Stimulated activated CD8-positive, alpha-beta memory T cell treated with anti-CD3 and anti-CD28 coated beads, Interleukin-7, amount 100 ng/mL, for 1 hour (primary cell): ENCODE results near the gene EPHA5.

ENCODE experiments used
- DNase-seq, 2 donors: peaks; one replicate each; pipeline ENCODE4 v3.0.0-alpha.2; 2020; ENCODE audit warnings: low read depth in 2 of 2

EPHA5 gene

GRCh38 chr4:65670331-65671031 lies at the start of gene EPHA5:
TSS of gene EPHA5 (minus strand) at chr4:65670489. CDS start at chr4:65669742, 747 bp downstream.
- no peak for DNase-seq

- no peak for DNase-seq
Observed at GRCh38 chr4:65719635-65720034, 49.3 kb upstream of the EPHA5 start.

- DNase-seq, result no peak
Observed at GRCh38 chr4:65698631-65699030, 28.3 kb upstream of the EPHA5 start.

- DNase-seq, result no peak
Observed at GRCh38 chr4:65696436-65696835, 26.1 kb upstream of the EPHA5 start.

GRCh38 chr4:65671372-65671771 lies 1.1 kb upstream of the EPHA5 start:
- DNase-seq, result no peak

GRCh38 chr4:65670020-65670330 lies 314 bp downstream of the EPHA5 start:
- no peak for DNase-seq

- DNase-seq, result no peak
Observed at GRCh38 chr4:65669111-65670019, 924 bp downstream of the EPHA5 start.

- no peak for DNase-seq
Observed at GRCh38 chr4:65668201-65669089, 1.8 kb downstream of the EPHA5 start.

- DNase-seq, result no peak
Observed at GRCh38 chr4:65667506-65668041, 2.7 kb downstream of the EPHA5 start.

- DNase-seq, result no peak
Observed at GRCh38 chr4:65665771-65666523, 4.3 kb downstream of the EPHA5 start.

GRCh38 chr4:65661471-65661870 lies 8.8 kb downstream of the EPHA5 start:
- no peak for DNase-seq

GRCh38 chr4:65658117-65658516 lies 12.2 kb downstream of the EPHA5 start:
- no peak for DNase-seq

GRCh38 chr4:65656008-65656407 lies 14.3 kb downstream of the EPHA5 start:
- DNase-seq, result no peak

GRCh38 chr4:65654976-65655375 lies 15.3 kb downstream of the EPHA5 start:
- DNase-seq, result no peak

GRCh38 chr4:65653740-65654361 lies 16.4 kb downstream of the EPHA5 start:
- DNase-seq, result no peak

GRCh38 chr4:65651751-65652150 lies 18.5 kb downstream of the EPHA5 start:
- DNase-seq, result no peak

- DNase-seq, result no peak
Observed at GRCh38 chr4:65651031-65651430, 19.3 kb downstream of the EPHA5 start.

GRCh38 chr4:65646136-65646535 lies 24.2 kb downstream of the EPHA5 start:
- no peak for DNase-seq

- DNase-seq, result no peak
Observed at GRCh38 chr4:65645185-65645584, 25.1 kb downstream of the EPHA5 start.

GRCh38 chr4:65635051-65635821 lies 35.1 kb downstream of the EPHA5 start:
- no peak for DNase-seq
